HG03520 (cell line): Measurements from ENCODE around the gene SF1.

ENCODE experiments used
- ATAC-seq: cut with Tn5 transposase; IDR thresholded peaks from one replicate; pipeline ENCODE4 v1.9.1; 2021; ENCODE audit warnings: mild to moderate bottlenecking, moderate library complexity; ENCODE audit not compliant: unreplicated experiment

SF1 gene

DNA sequence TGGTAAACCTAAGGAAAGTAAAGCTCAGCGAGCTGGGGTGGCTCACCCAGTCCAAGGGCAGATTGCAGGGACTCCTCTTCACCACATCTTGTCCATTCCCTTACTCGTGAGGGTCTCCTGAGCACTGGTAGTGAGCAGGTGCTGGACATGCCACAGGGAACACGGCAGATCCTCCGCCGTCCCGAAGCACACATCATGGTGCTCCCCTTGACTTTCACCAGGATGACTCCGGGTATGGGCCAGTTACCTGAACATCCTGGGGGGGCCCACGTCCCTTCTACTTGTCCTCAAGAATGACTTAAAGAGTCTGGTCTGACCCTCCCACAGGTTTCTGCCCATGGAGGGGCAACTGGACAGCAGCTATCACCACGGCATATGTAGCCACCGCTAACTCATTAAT is 8.0 kb upstream of the SF1 start:
- ATAC-seq: no peak

GRCh38 chr11:64784813-64785581 is 6.7 kb upstream of the SF1 start:
- ATAC-seq: no peak

- ATAC-seq: no peak
These were observed 194 bp downstream of the SF1 start for GRCh38 chr11:64778223-64778472.

GRCh38 chr11:64777449-64778222 is 706 bp downstream of the SF1 start:
- no peak for ATAC-seq

- ATAC-seq: no peak
These were observed 1.5 kb downstream of the SF1 start for GRCh38 chr11:64776875-64777274.

DNA sequence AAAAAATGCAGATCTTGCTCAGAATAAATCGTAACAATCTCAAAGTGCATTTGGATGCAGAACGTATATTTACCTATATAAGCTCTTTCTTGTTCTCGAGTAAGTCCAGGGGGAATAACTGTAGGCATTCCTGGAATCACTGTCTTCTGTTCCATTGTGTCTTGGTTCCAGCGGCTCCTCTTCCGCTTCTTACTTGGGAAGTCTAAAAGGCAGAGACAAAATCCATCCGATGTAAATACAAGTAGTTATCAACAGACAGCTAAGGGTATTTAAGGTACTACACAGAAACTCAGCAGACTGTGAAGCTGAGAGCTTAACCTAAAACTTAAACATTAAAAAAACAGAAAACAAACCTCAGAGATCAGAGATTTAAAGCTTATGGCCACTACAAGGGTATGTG is 1.9 kb downstream of the SF1 start:
- ATAC-seq: no peak

DNA sequence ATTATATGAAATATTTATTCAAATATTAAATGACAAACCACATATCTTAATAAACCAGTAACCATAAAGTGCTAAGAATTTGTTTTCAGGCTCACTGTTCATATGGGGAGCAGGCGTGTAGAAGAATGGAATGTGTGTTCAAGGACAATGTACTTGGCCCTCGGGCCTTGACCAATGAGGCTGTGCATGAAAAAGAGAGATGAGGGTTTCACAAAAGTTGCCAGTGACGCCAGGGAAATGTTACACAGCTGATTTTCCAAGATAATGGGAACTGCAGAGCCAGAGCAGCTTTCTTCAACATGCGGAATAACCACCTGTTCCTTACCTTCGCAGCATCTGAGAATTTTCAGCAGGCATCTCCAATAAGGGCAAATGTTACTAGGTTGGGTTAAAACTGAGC is 4.2 kb downstream of the SF1 start:
- ATAC-seq: no peak

- no peak for ATAC-seq
These were observed 5.9 kb downstream of the SF1 start for GRCh38 chr11:64772303-64773018.

DNA sequence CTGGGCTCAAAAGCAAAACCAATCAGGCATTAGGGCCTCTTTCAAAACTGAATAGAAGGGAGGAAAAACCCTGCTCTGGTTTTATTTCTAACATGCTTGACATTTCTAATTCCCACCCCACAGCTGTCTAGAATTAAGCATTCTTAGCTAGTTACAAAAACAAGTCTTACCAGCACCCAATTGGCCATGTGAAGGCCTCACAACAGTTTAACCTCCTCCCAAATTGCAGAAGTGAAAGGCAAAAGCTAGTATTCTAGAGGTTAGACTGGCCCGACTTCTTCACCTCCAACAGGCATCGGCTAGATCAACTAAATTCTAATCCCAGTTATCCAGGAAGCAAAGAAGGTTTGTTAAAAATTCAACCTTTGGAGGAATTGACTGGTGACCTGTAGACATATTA is 6.5 kb downstream of the SF1 start:
- ATAC-seq: no peak

DNA sequence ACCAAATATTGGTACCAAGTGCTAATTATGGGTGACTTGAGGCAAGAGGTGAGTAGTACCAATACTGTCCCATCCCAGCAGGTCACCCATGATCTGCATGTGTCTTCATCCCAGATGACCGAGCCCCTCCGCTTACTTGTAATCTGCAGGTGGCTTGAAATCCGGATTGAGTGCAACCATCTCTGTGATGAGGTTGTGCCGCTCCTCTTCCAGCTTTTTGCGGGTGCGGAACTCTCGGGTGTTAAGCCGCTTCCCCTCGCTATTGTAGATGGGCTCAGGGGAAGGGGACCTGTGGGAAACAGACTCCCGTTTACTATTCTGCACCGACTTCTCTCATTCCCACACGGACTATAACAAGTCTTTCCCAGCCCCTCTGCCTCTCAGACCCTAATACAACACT is 8.2 kb downstream of the SF1 start:
- no peak for ATAC-seq

DNA sequence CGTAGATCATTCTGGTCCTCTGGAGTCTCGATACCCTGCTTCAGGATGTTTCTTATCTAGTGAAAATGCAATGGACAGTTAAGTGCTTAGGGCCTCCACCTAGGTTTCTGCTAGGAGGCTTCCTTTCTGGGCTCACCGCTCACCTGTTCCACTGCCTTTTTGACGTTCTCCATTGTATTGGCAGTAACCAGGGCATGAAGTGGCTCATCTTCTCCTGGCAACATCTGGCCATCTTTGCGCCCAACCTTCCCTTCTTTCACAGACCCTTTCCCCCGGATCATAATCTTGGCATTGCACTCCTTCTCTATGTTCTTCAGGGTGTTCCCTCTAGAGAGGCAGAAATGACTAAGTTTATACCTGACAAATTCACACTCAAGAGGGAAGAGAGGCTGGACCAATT is 9.1 kb downstream of the SF1 start:
- no peak for ATAC-seq

DNA sequence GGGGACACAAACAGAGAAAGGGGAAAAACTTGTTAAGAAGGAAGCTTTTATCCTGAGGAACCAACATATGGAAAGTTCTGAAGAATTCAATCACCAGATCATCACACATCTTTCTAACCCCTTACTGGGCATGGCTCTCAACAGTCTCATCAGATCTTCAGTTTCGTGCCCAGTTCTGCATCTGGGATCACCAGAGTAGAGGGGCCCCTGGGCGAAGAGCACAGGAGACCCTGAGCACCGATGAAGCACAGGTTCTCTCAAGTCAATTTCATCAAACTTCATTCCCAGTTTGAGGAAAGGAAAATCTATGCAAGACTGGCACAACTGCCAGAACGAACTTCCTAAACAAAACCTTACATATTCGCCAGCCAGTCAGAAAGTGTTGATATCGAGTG is 10.0 kb downstream of the SF1 start:
- no peak for ATAC-seq

- no peak for ATAC-seq
These were observed 10.7 kb downstream of the SF1 start for GRCh38 chr11:64767344-64768299.

DNA sequence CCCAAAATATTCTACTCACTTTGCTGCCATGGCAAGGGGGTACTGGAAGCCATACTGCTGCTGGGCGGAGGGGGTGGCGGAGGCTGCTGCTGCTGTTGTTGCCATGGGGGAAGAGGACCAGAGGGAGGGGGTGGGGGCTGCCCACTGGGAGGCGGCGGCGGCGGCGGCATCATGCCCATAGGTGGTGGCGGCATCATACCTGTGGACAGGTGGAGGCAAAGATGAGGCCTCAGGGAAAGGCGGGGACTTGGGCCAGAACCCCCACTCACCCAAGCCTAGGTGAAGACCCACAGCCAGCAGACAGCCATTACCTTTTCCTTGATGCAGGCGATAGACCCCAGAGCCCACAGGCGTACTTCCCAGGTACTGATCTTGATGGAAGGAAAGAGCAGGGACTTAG is 11.5 kb downstream of the SF1 start:
- no peak for ATAC-seq

DNA sequence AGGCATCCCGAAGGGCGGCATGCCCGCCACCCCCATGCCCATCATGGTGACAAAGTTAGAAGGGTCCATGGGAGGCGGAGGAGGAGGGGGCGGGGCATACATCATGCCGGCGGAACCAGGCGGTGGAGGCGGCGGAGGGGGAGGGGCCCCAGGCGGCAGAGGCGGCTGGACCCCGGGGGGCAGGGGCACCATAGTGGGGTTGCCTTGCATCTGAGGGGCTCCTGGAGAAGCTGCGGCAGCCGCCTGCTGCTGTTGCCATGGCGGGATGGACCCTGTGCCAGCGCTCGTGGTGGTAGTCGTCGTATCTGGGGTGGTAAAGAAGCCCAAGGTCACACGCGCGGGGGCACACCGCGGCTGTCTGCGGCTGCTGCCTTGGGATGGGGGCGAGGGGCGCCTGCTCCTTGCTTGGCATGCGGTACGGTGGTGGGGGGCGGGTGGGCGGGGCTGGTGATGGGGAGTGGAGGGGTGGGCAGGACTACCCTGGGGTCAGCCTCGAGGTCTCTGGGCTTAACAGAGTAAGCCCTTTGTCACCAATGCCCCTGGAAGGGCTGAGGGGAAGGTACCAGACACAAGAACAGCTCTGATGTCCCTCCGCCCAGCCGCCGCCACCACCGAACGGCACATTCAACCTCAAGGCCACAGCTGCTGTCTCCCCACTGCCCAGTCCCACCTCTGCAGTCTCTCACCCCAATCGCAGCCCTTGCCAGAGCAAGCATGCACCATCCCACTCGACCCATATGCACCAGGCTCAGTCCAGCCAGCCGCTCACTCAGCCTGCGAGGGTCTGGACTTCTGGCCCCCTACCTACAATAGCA is 12.3 kb downstream of the SF1 start:
- no peak for ATAC-seq

DNA sequence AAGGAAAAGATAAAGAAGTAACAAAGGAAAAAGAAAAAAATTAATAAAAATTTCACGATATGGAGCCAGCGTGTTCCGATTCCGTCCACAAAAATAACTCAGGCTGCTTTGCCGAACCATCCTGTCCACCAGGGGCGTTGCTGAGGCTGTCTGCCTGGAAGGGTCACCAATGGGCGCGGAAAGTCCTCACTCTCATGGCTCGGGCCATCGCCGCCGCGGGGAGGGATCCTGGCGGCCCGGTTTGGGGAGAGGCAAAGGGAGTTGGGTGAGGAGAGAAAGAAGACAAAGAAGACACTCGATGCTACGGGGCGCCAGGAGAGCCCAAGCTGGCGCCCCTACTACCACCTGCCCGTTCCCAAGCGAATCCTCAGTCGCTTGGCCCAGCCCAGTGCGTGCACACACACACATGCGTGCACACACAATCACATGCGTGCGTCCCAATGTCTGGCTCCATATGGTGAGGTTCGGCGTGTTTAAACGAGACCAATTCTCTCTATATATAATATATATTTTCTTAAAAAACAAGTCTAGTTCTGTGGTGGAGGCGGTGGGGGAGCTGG is 13.0 kb downstream of the SF1 start:
- ATAC-seq: no peak

DNA sequence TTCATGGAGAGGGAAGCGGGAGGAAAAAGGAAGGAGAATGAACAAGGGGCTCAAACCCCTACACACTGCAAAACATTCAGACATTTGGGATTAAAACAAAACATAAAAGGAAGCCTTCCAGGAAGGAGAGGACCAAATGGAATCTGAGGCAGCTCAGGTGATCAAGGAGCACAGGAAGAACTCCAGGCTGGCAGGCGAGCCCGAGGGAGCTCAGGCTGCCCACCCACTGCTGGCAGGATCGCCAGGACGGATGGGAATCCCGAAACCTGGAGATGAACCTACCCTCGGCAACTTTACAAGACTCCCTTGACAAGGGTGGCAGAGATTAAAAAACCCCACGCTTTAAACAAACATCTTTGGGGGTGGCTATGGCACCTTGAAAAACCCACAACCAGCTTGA is 13.6 kb downstream of the SF1 start:
- ATAC-seq: no peak

GRCh38 chr11:64764040-64764611 is 14.2 kb downstream of the SF1 start:
- no peak for ATAC-seq

- no peak for ATAC-seq
These were observed 14.8 kb downstream of the SF1 start for GRCh38 chr11:64763526-64764039.
